SJCRH30 (cell line): ENCODE measurements around the gene KRT86. TPM values are rescaled to one million over a fixed set of nuclear protein-coding genes. Genes with fewer than 3 reads are reported as not detected.
A peak's percentile ranks its signal among the peaks of the same experiment; 100 is the strongest.
"Not testable (repeated sequence)": the region's sequence is repeated elsewhere in the genome, so short reads cannot be mapped to it uniquely, and the experiment has no call there.

Experiments used
- DNase-seq, 2 experiments: peaks; one replicate each; pipeline ENCODE4 v3.0.0-alpha.2; 2015 to 2020
- H3K27ac ChIP-seq: fragments of 250-450 bp; sonication (Bioruptor Pico); 2 replicates; pipeline ENCODE4 v1.5.1; 2020; ENCODE audit warnings: mild to moderate bottlenecking, moderate library complexity
- H3K27me3 ChIP-seq: fragments of 250-450 bp; sonication (Bioruptor Pico); 2 replicates; pipeline ENCODE4 v1.5.1; 2020; ENCODE audit warnings: mild to moderate bottlenecking, moderate library complexity
- H3K36me3 ChIP-seq: fragments of 250-450 bp; sonication (Bioruptor Pico); 2 replicates; pipeline ENCODE4 v1.5.1; 2020; ENCODE audit warnings: mild to moderate bottlenecking, moderate library complexity
- H3K4me1 ChIP-seq: fragments of 250-450 bp; sonication (Bioruptor Pico); 2 replicates; pipeline ENCODE4 v1.5.1; 2020; ENCODE audit warnings: mild to moderate bottlenecking, moderate library complexity
- H3K4me3 ChIP-seq: fragments of 250-450 bp; sonication (Bioruptor Pico); 2 replicates; pipeline ENCODE4 v1.5.1; 2020; ENCODE audit warnings: mild to moderate bottlenecking, moderate library complexity
- H3K9me3 ChIP-seq: fragments of 250-450 bp; sonication (Bioruptor Pico); replicated peaks from 2 replicates; pipeline ENCODE4 v1.5.1; 2020; ENCODE audit warnings: mild to moderate bottlenecking, moderate library complexity
- total RNA-seq: library from RNA; depleted of rRNA; stranded (reverse); fragments of >200 nt; shearing (Covaris generic); gene quantifications from 2 replicates; pipeline ENCODE4 v1.2.3, GENCODE V29; 2014

The KRT86 gene
- total RNA-seq, 1 experiment from 2014 or later = 0.30 TPM

- Histone ChIP-seq H3K9me3 (no peaks in the 10 kb centered on the region), H3K36me3 (no peaks in the 10 kb centered on the region), H3K4me3 (no peak overlapping the region), H3K4me1 (peaks cover 9% of the 10 kb centered on the region; the same call in 1 of the 2 replicates), H3K27ac (no peak overlapping the region), H3K27me3 (no peaks in the 10 kb centered on the region)
- no peak for DNase-seq
Measured at GRCh38 chr12:52234223-52234810, 40.1 kb upstream of the KRT86 start.

GRCh38 chr12:52235001-52235764 lies 39.3 kb upstream of the KRT86 start:
- H3K4me1 ChIP-seq = peaks cover 10% of the 10 kb centered on the region; the same call in 1 of the 2 replicates
- H3K4me3 ChIP-seq = no peak overlapping the region
- no peak for DNase-seq
- H3K27me3 ChIP-seq = no peaks in the 10 kb centered on the region
- H3K9me3 ChIP-seq = no peaks in the 10 kb centered on the region
- H3K27ac ChIP-seq = no peak overlapping the region
- H3K36me3 ChIP-seq = no peaks in the 10 kb centered on the region

DNA sequence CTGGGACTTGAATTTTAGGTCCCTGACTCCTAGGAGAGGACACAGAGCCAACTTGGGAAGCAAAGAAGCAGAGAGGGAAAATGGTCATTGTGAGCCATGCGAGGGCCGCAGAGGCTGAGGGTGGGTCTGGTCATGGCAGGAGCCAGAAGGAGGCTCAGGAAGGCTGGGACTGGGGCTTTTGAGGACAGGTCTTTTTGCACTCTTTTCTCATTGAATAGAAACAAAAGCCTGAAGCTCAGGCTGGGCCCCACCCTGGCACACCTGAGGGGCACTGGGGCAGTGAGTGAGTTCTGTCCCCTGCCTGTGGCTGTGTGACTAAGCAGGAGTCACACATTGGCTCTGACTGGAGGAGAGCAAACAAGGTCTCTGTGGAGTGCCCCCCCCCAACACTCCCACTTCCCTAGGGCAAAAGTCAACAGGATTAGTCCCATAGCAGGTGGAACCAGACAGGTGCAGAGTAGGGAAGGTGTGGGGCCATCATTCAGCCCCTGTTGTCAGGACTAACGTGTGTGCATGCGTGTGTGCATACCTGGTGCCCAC lies 38.6 kb upstream of the KRT86 start:
- no peaks in the 10 kb centered on the region for H3K36me3 ChIP-seq
- H3K27me3 ChIP-seq = no peaks in the 10 kb centered on the region
- peaks cover 12% of the 10 kb centered on the region for H3K4me1 ChIP-seq
- no peak overlapping the region for H3K4me3 ChIP-seq
- H3K27ac ChIP-seq = no peak overlapping the region
- no peak for DNase-seq
- H3K9me3 ChIP-seq = no peaks in the 10 kb centered on the region

DNA sequence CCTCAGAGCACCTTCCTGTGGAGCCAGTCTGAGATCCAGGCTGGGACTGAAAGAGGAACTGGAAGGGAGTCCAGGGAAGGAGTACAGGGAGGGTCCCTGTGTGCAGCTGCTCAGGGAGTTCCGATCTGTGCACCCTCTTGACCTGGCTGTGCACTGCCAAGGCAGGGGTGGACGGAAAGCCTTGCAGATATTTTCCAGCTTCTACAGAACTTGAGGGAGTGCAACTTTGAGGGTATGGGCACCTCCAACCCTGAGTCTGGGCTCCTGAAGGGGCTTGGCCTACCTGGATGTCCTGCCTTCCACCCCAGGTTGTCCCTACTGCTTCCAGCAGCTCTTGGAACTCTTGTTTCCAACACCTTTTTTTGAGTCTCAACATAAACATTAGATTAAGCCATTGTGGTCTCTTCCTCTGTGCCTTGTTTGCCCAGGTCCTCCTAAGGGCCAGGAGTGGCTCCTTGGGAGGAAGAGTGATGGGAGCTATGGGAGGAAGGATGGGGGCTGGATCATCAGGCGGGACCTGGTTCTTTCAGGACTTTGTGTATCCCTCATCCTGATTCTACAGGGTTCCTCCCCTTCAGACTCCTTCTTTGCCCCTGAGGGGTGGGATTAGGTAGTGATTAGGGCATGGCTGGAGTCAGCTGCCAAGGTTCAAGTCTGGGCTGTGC lies 37.9 kb upstream of the KRT86 start:
- peaks cover 18% of the 10 kb centered on the region for H3K4me1 ChIP-seq
- no peaks in the 10 kb centered on the region for H3K27me3 ChIP-seq
- DNase-seq = no peak
- no peaks in the 10 kb centered on the region for H3K36me3 ChIP-seq
- no peak overlapping the region for H3K4me3 ChIP-seq
- no peaks in the 10 kb centered on the region for H3K9me3 ChIP-seq
- no peak overlapping the region for H3K27ac ChIP-seq

DNA sequence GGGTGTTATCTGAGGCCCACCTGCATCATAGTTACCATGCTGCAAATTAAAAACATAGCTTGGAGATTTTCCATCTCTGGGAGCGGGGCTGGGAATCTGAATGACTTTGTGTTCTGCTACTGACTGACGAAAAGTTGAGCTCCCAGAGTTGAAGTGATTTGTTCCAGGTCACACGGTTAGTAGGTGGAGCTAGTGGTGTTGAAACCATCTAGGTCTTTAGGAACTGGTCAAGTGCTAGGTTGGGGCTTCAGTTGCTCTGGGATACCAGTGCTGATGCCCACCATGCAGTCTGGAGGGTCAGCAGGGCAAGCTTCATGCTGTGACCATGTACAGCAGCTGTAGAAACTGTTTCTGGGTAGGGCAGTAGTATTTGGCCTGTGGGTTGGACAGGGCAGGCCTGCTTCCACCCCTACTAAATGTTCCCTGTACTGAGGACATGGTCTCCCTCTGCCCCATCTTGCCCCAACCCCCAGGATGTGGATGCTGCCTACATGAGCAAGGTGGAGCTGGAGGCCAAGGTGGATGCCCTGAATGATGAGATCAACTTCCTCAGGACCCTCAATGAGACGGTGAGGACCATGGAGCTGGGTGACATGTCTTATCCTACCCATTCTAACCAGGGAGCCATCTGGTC lies 36.1 kb upstream of the KRT86 start:
- no peak for DNase-seq
- Histone ChIP-seq H3K27ac (no peak overlapping the region), H3K4me1 (peaks cover 27% of the 10 kb centered on the region), H3K9me3 (no peaks in the 10 kb centered on the region), H3K27me3 (no peaks in the 10 kb centered on the region), H3K36me3 (no peaks in the 10 kb centered on the region), H3K4me3 (no peak overlapping the region)

- Histone ChIP-seq H3K4me1 (peaks cover 34% of the 10 kb centered on the region), H3K27ac (no peak overlapping the region), H3K4me3 (no peak overlapping the region), H3K36me3 (no peaks in the 10 kb centered on the region), H3K9me3 (no peaks in the 10 kb centered on the region), H3K27me3 (no peaks in the 10 kb centered on the region)
- DNase-seq = no peak
Measured at GRCh38 chr12:52238916-52239646, 35.4 kb upstream of the KRT86 start.

DNA sequence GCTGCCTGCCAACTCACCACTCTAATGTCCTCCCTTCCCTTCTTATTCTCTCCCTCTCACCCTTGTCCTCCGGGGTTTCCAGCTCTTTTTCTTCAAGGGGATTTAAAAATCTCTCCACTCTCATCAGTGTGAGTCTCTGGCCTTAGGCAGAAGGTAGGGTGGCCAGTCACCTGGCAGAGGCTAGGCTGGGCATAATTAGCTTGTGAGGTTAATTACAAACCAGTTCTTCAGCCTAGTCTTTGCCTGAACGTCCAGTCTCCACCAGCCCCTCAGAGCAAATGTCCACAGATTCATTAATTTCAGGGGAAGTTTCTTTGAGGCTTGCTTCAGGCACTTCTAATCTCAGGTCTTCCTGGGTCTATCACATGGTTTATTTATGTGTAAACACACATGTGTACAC lies 34.7 kb upstream of the KRT86 start:
- no peak overlapping the region for H3K4me3 ChIP-seq
- no peak overlapping the region for H3K27ac ChIP-seq
- H3K9me3 ChIP-seq = no peaks in the 10 kb centered on the region
- DNase-seq = no peak
- H3K4me1 ChIP-seq = peaks cover 40% of the 10 kb centered on the region
- no peaks in the 10 kb centered on the region for H3K36me3 ChIP-seq
- H3K27me3 ChIP-seq = no peaks in the 10 kb centered on the region

GRCh38 chr12:52240247-52240646 lies 34.2 kb upstream of the KRT86 start:
- H3K27ac ChIP-seq, DNase-seq, H3K36me3 ChIP-seq, H3K4me3 ChIP-seq, H3K27me3 ChIP-seq, H3K9me3 ChIP-seq: not testable (repeated sequence)
- H3K4me1 ChIP-seq = peaks cover 42% of the 10 kb centered on the region

- H3K9me3 ChIP-seq = no peaks in the 10 kb centered on the region
- peak overlapping the region; percentile 26 for H3K27ac ChIP-seq
- no peaks in the 10 kb centered on the region for H3K36me3 ChIP-seq
- peaks cover 48% of the 10 kb centered on the region for H3K4me1 ChIP-seq
- H3K27me3 ChIP-seq = no peaks in the 10 kb centered on the region
- H3K4me3 ChIP-seq = no peak overlapping the region
- DNase-seq = peak; percentile 59 to 66
Measured at GRCh38 chr12:52241205-52241842, 33.1 kb upstream of the KRT86 start.

- no peaks in the 10 kb centered on the region for H3K36me3 ChIP-seq
- H3K9me3 ChIP-seq = no peaks in the 10 kb centered on the region
- H3K4me1 ChIP-seq = peaks cover 61% of the 10 kb centered on the region
- no peak overlapping the region for H3K27ac ChIP-seq
- no peak for DNase-seq
- H3K27me3 ChIP-seq = no peaks in the 10 kb centered on the region
- no peak overlapping the region for H3K4me3 ChIP-seq
Measured at GRCh38 chr12:52242442-52243258, 31.8 kb upstream of the KRT86 start.

GRCh38 chr12:52243259-52243855 lies 31.1 kb upstream of the KRT86 start:
- Histone ChIP-seq H3K4me1 (peaks cover 68% of the 10 kb centered on the region), H3K9me3 (no peaks in the 10 kb centered on the region), H3K27ac (peak overlapping the region; percentile 93), H3K4me3 (no peak overlapping the region), H3K27me3 (no peaks in the 10 kb centered on the region), H3K36me3 (no peaks in the 10 kb centered on the region)
- peak in 1 of 2 experiments; percentile 20 for DNase-seq

- H3K36me3 ChIP-seq = no peaks in the 10 kb centered on the region
- H3K27ac ChIP-seq = peak overlapping the region; percentile 93
- H3K4me1 ChIP-seq = peaks cover 68% of the 10 kb centered on the region
- H3K9me3 ChIP-seq = no peaks in the 10 kb centered on the region
- H3K27me3 ChIP-seq = no peaks in the 10 kb centered on the region
- peak; percentile 84 for DNase-seq
- H3K4me3 ChIP-seq = peak overlapping the region; percentile 36
Measured at GRCh38 chr12:52243856-52244614, 30.4 kb upstream of the KRT86 start.
